ENCODE measurements around the gene CREB1.
A peak's percentile ranks its signal among the peaks of the same experiment; 100 is the strongest.
"Not testable (repeated sequence)": the region's sequence is repeated elsewhere in the genome, so short reads cannot be mapped to it uniquely, and the experiment has no call there.

The CREB1 gene

DNA sequence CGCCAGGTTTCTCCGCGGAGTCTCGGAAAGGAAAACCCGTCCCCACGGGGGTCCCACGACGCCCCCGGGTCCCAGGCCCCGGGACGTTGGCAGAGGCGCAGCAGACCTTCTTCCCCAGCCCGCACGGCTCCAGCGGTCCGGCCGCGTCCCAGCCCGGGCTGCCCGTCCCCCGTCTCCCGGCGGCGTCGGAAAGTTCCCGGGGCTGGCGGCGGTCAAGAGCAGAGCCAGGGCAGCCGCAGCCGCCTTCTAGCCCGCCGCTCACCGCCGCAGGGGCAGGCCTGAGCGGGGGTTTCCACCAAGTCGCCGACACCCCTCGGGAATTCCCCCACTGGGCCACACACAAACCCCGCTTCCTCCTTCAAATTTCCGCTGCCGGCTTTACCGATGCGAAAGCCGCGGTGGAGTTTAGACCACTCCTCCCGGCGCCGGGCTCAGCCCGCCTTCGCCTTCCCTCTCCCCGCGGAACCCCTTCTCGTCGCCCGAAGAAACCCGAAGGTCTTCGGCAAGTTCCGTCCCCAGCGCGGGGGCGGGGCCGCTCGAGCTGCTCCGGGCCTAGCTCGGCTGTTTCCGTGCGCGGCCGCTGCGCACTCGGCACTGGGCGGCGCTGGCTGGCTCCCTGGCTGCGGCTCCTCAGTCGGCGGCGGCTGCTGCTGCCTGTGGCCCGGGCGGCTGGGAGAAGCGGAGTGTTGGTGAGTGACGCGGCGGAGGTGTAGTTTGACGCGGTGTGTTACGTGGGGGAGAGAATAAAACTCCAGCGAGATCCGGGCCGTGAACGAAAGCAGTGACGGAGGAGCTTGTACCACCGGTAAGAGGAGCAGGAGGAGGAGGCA is at the start of gene CREB1:
TSS of gene CREB1 (plus strand) at position 633 of the 830 bp plus-strand sequence. CDS start 25,674 bp downstream, outside the sequence.
- DNase-seq (ENCODE audit: low read depth, low spot score), result peak; percentile 100

DNA sequence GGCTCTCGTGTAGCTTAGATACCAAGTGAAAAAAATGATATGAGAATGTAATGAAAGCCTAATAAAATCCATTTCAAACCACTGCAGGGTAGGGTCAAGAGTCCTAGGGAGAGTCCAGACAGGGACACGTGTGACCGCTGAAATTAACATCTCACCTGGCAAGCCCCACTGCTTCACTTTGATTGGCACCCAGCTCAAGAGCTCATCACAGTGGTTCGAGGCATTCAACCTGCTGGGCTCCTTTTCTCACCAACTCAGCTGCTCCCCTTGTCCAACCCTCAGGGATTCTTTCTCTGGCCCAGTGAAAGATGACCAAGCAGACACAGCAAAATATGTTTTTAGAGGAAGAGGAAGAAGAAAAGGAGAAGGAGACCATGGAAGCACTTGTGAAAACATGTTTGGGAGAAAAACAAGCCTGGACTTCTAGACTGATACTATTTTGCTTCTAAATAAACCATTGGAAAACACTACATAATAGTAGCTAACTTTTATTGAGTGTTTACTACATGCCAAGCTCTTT is 49.2 kb upstream of the CREB1 start:
- no peak for DNase-seq (ENCODE audit: low read depth, low spot score)

- no peak for DNase-seq (ENCODE audit: low read depth, low spot score)
These were observed 47.8 kb upstream of the CREB1 start for GRCh38 chr2:207481924-207482323.

DNA sequence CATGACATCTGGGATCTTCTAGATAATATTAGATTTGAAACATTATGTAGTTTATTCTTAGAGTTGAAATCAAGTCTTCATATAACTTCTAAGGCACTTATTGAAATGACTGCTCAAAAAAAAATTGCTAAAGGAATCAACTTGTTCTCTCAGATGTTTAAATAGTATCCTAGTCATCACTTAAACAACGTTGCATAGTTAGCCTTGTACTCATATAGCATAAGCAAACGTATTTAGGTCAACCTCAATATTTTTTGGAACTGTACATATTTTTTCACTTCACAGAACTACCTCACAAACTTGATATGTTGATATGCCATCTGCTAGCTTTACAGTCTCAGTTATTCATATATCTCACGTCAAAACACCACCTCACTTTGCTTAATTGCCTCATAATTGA is 47.1 kb upstream of the CREB1 start:
- DNase-seq (ENCODE audit: low read depth, low spot score), result no peak

DNA sequence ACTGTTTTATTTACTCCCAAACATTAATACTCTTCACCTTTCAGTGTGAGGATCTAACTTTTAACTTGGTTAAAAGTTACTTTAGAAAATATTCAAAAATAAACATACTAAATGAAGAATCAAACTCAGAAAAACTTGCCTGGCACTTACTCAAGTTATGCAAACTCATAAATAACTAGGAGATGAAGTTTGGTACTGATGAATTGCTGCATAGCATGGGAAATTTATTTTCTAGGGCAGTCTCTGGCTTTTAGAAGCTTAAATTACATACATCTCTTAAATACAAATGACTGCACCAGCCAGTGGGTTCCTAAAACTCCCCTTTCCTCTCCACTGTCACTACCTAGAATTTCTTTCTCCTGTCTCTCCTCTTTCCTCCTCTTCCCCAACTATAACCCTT is 46.7 kb upstream of the CREB1 start:
- DNase-seq (ENCODE audit: low read depth, low spot score), result no peak

GRCh38 chr2:207483477-207483876 is 46.3 kb upstream of the CREB1 start:
- no peak for DNase-seq (ENCODE audit: low read depth, low spot score)

DNA sequence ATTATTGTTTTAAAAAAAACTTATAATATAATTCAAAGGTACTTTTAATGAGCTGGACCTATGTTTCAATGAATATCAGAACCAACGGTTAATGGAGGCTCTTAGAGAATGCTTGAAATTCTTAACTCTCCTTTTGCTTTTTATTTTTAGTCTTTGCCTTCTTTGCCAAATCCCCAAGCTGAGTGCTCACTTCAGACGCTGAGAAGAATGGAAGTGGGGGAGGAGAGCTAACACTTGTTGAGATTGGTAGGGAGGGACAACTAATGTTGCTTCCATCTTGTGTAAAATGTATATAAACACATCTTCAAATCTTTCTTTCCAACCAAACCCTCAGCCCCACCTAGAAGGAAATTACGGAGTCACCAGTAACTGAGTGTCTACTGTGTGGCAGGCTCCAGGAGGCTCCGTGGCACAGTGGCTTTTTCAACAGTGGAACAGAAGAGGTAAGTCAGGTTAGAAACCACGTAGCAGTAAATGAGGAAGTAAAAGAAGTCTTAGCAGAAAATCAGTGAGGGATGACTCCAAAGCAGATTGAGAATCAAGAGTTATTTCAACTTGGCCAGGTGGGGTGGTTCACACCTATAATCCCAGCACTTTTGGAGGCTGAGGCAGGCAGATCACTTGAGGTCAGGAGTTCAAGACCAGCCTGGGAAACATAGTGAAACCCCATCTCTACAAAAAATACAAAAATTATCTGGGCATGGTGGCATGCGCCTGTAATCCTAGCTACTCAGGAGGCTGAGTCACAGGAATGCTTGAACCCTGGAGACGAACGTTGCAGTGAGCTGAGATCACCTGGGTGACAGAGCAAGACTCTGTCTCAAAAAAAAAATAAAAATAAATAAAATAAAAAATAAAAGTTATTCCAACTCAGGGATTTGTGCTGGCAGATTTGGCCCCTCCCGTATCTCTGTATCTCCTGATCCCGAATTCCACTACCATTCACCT is 45.0 kb upstream of the CREB1 start:
- no peak for DNase-seq (ENCODE audit: low read depth, low spot score)

DNA sequence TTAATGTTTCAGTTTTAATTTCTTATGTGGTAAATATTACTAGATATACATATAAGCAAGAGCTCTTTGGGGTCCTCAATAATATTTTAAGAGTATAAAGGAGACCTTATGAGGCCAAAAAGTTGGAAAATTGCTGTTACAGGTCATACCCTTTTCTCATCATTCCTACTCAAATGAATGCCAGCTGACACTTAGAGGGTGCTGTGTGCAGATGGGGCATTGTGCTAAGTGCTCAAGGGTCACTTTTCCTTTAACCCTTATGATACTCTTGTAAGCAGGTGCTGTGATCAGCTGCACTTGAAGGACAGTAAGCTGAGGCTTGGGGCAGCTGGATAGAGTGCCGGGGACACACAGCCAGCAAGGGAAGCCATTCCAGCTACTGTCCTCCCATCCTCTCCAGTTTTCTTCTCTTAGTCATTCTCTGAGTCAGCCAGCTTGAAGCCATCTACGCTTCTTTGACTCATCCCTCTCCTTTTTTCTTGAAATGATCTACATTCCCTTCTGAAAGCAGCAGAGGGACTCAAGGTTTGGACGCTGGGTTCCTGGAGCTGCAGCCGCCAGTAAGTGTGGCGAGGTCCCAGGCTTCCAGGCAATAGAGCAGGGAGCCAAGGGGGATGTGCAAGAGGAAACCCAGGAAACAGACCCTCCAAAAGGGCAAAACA is 42.0 kb upstream of the CREB1 start:
- DNase-seq (ENCODE audit: low read depth, low spot score), result peak; percentile 68

- DNase-seq (ENCODE audit: low read depth, low spot score), result no peak
These were observed 40.5 kb upstream of the CREB1 start for GRCh38 chr2:207489251-207489650.

DNA sequence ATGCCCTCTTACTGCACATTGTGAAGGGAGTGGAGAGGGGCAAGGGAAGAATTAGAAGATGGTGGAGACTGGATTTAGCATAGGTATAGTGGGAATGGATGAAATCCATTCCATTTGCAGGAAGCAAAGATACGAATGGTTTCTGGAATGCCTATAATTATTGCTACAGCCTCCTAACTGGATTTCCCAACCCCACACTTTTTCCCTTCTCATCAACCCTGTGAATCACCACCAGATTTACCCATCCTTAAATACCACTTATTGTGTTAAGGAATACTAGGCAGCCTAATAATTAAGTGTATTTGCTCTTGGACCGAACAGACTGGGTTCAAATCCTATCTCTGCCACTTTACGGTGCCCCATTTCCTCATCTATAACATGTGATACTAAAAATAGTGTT is 39.3 kb upstream of the CREB1 start:
- DNase-seq (ENCODE audit: low read depth, low spot score), result no peak

GRCh38 chr2:207491086-207491485 is 38.7 kb upstream of the CREB1 start:
- DNase-seq (ENCODE audit: low read depth, low spot score), result no peak

- no peak for DNase-seq (ENCODE audit: low read depth, low spot score)
These were observed 37.8 kb upstream of the CREB1 start for GRCh38 chr2:207491956-207492355.

DNA sequence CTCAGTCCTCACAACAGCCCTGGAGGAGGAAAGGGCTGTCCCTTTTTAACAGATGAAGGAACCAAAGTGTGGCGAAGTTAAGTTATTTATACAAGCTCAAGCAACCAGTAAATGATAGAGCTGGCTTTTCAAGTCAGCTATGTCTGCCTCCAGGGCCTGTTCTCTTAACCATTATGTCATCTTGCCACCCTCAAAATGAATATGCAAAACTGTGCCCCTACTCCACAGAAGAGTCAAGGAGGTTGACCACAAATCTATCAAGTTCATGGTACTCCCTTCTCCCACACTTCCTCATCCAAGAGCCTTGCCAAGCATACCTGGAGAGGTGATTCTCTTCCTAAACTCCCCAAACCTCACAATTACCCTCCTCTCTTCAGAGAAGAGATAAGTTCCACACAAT is 37.3 kb upstream of the CREB1 start:
- DNase-seq (ENCODE audit: low read depth, low spot score), result no peak

- no peak for DNase-seq (ENCODE audit: low read depth, low spot score)
These were observed 35.6 kb upstream of the CREB1 start for GRCh38 chr2:207494137-207494536.

DNA sequence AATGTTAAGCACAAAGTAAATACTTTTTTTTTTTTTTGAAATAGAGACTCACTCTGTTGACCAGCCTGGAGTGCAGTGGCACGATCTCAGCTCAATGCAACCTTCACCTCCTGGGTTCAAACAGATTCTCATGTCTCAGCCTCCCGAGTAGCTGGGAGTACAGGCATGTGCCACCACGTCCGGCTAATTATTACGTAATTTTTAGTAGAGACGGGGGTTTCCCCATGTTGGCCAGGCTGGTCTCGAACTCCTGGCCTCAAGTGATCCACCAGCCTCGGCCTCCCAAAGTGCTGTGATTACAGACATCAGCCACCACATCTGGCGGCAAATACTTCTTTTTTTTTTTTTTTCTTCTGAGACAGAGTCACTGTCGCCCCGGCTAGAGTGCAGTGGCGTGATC is 32.8 kb upstream of the CREB1 start:
- not testable (repeated sequence) for DNase-seq (ENCODE audit: low read depth, low spot score)

GRCh38 chr2:207497596-207497995 is 32.2 kb upstream of the CREB1 start:
- DNase-seq (ENCODE audit: low read depth, low spot score), result no peak

DNA sequence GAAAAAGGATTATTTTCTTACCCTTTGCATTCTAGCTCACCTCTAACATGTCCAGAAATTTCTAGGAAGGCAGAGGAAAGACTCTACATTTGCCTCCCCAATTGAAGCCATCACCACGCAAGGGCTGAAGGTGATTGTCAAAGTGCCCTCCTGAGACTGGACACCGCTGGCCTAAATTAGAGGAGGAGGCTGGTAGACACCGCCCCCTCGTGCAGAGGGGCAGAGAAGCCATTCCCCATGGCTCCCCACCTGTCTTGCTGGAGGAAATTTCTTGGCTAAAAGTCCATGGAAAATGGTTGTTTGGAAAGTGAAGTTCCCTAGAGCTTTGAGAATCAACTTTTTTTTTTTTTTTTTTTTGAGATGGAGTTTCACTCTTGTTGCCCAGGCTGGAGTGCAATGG is 31.3 kb upstream of the CREB1 start:
- DNase-seq (ENCODE audit: low read depth, low spot score), result no peak

DNA sequence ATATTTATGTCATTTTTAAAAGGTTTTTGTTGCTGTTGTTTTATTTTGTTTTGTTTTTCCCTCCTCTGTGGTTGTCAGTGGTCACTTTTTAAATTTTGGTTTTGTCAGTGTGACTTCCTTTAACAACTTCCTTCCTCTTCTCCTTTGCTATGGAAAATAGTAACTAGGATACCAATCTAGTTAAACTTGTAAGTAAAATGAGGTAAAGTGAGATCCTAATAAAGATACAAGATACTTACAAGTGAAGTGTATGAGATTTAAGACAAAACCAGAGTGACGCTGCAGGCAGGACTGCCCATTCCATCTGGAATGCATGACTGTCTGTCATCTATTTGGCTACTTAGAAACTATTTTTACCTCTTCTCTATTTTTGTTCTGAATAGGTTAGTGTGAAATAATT is 30.6 kb upstream of the CREB1 start:
- DNase-seq (ENCODE audit: low read depth, low spot score), result no peak

GRCh38 chr2:207501802-207502576 is 27.8 kb upstream of the CREB1 start:
- no peak for DNase-seq (ENCODE audit: low read depth, low spot score)

DNA sequence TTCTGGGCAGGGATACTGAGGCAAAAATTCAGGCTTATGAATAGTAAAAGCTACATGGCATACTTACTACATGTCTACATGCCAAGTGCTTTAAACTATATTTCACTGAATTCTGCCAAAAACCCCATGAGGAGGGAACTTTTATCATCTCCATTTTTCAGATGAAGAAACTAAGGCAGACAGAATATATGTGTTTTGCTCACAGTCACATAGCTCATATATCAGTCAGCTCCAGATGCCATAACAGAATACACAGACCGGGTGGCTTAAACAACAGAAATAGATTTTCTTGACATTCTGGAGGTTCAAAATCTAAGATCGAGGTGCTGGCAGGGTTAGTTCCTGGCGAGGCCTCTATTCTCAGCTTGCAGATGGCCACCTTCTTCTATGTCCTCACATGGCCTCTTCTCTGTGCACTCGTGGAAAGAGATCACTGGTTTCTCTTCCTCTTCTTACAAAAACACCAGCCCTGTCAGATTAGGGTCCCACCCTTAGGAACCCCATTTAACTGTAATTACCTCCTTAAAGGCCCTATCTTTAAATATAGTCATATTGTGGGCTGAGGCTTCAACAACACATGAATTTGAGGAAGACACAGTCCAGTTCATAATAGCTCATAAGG is 27.1 kb upstream of the CREB1 start:
- no peak for DNase-seq (ENCODE audit: low read depth, low spot score)

- DNase-seq (ENCODE audit: low read depth, low spot score), result no peak
These were observed 26.5 kb upstream of the CREB1 start for GRCh38 chr2:207503234-207503633.
